Chondrocyte (in vitro differentiated cells): ENCODE data around the gene OSBPL1A. TPM values are rescaled to one million over a fixed set of nuclear protein-coding genes. Genes with fewer than 3 reads are reported as not detected.

Experiments used
- DNase-seq: peaks from one replicate; pipeline ENCODE4 v3.0.0; 2021; ENCODE audit warnings: mixed read lengths, low spot score
- H3K27ac Mint-ChIP-seq: one replicate; pipeline ENCODE4 v1.8.0; 2021; ENCODE audit warnings: mild to moderate bottlenecking, moderate library complexity, mixed read lengths; ENCODE audit not compliant: unreplicated experiment
- H3K27me3 Mint-ChIP-seq: 2 replicates; pipeline ENCODE4 v1.8.0; 2021; ENCODE audit warnings: low read depth, mixed read lengths
- H3K36me3 Mint-ChIP-seq: 2 replicates; pipeline ENCODE4 v1.8.0; 2021; ENCODE audit warnings: low read depth, mixed read lengths
- H3K4me1 Mint-ChIP-seq: 2 replicates; pipeline ENCODE4 v1.8.0; 2021; ENCODE audit warnings: low read depth, mild to moderate bottlenecking, mixed read lengths
- H3K4me3 Mint-ChIP-seq: one replicate; pipeline ENCODE4 v1.8.0; 2021; ENCODE audit warnings: mild to moderate bottlenecking, moderate library complexity, mixed read lengths; ENCODE audit not compliant: unreplicated experiment
- H3K9me3 Mint-ChIP-seq: 2 replicates; pipeline ENCODE4 v1.8.0; 2021; ENCODE audit warnings: low read depth, mixed read lengths
- total RNA-seq: library from RNA; stranded (reverse); gene quantifications from 3 replicates; pipeline ENCODE4 v1.2.1, GENCODE V29; 2021
- TF ChIP-seq, protein P1 (sequence below): fragments of 200-600 bp; sonication (generic); IDR thresholded peaks from 2 replicates; pipeline ENCODE4 v1.5.0; 2021; ENCODE audit warnings: antibody characterized with exemption, mild to moderate bottlenecking, moderate library complexity

OSBPL1A gene
- total RNA-seq, 1 donor from 2014 or later: 33.3 TPM

DNA sequence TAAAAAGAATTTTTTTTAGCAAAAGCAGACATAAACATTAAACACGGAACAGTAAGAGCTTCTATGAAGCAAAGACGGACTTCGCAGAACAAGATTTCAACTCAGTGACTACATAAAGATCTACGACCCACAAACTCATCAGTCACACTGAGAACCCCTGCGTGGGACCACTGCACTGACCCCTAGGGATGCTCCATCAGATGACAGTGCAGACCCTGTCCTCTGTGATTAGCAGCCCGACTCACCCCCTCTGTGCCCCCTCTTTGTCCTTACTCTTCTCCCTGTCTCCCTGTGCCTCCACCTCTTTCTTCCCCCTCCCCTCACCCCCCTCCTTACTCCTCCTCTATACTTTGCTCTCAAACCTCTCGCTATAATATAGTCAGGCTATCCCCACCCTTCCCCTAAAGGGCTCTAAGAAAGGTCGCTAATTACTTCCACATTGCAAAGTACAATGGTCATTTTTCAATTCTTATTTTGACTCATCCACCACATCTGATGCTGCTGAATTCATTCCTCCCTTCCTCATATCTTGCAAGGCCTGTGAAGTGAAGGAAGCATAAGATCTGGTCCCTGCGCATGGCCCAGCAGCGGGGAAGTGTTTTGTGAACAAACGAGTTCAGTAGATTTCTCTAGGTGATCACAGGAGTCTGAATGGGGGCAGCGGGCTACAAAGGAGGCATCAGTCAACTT lies 169.5 kb downstream of the OSBPL1A start:
- H3K27me3 Mint-ChIP-seq: no peaks in the 10 kb centered on the region
- H3K27ac Mint-ChIP-seq: no peak overlapping the region
- no peak overlapping the region for H3K4me3 Mint-ChIP-seq
- DNase-seq: no peak
- no peaks in the 10 kb centered on the region for H3K9me3 Mint-ChIP-seq
- peaks cover 14% of the 10 kb centered on the region for H3K4me1 Mint-ChIP-seq
- peaks cover 3% of the 10 kb centered on the region for H3K36me3 Mint-ChIP-seq
- TF ChIP-seq, protein P1, sequence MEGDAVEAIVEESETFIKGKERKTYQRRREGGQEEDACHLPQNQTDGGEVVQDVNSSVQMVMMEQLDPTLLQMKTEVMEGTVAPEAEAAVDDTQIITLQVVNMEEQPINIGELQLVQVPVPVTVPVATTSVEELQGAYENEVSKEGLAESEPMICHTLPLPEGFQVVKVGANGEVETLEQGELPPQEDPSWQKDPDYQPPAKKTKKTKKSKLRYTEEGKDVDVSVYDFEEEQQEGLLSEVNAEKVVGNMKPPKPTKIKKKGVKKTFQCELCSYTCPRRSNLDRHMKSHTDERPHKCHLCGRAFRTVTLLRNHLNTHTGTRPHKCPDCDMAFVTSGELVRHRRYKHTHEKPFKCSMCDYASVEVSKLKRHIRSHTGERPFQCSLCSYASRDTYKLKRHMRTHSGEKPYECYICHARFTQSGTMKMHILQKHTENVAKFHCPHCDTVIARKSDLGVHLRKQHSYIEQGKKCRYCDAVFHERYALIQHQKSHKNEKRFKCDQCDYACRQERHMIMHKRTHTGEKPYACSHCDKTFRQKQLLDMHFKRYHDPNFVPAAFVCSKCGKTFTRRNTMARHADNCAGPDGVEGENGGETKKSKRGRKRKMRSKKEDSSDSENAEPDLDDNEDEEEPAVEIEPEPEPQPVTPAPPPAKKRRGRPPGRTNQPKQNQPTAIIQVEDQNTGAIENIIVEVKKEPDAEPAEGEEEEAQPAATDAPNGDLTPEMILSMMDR: no peak

DNA sequence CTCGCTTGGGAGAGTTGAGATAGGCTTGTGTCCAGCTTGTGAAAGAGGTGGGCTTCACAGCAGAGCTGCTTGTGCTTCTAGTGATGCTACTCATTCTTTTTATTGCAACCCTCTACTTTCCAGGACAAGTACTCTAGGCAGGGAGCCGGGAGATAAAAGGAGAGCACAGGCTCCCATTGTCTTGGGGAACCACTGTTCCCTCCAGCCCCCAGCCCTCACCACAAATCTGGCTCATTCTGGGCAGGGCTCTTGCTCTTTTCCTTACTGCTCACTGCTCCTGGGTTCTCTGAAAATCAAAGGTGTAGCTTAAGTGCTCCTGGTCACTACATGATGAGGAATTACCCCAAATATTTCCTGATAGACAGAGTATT lies 177.3 kb downstream of the OSBPL1A start:
- H3K4me3 Mint-ChIP-seq: no peak overlapping the region
- no peak overlapping the region for H3K27ac Mint-ChIP-seq
- TF ChIP-seq, protein P1: no peak

DNA sequence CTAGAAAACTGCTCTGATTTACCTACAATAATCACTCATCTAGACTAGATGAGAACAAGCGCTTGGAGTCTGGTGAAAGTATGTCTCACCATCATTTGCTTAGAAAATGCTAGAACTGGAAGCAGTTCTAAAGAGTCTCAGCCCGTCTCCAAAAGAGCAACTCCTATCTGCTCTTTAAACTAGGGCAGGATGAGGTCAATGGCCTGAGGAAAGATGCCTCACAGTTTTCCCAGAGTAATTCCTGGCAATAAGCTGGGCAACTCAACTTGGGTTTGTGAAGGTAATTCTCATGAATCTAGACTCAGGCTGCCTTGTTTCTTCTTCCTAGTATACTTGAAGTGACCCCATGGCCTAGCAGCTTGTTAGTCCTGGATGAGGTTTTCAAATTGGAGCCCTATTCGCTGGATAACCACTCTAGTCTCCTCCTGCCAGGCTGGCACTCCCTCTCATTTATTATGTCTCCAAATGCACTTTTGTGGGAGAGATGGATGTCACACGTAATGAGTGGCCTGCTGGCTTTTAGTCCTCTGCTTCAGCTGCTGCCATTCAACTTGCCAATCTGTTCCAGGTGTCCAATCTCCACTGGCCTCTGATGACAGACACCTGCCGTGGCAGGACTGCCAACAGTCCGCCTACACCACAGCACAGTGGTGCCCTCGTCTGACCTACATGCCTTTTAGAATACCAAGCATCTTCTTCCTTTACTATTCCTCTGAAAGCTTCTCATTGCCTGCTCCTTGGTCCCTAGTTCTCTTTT lies 177.9 kb downstream of the OSBPL1A start:
- no peaks in the 10 kb centered on the region for H3K9me3 Mint-ChIP-seq
- DNase-seq: no peak
- no peak overlapping the region for H3K27ac Mint-ChIP-seq
- H3K27me3 Mint-ChIP-seq: no peaks in the 10 kb centered on the region
- no peak overlapping the region for H3K4me3 Mint-ChIP-seq
- peaks cover 24% of the 10 kb centered on the region for H3K4me1 Mint-ChIP-seq
- H3K36me3 Mint-ChIP-seq: no peaks in the 10 kb centered on the region
- TF ChIP-seq, protein P1: no peak

More for the DNA sequence above, 177.3 kb downstream of the OSBPL1A start:
- H3K36me3 Mint-ChIP-seq: peaks cover 3% of the 10 kb centered on the region
- DNase-seq: no peak
- H3K27me3 Mint-ChIP-seq: no peaks in the 10 kb centered on the region
- H3K9me3 Mint-ChIP-seq: no peaks in the 10 kb centered on the region
- H3K4me1 Mint-ChIP-seq: peaks cover 19% of the 10 kb centered on the region

DNA sequence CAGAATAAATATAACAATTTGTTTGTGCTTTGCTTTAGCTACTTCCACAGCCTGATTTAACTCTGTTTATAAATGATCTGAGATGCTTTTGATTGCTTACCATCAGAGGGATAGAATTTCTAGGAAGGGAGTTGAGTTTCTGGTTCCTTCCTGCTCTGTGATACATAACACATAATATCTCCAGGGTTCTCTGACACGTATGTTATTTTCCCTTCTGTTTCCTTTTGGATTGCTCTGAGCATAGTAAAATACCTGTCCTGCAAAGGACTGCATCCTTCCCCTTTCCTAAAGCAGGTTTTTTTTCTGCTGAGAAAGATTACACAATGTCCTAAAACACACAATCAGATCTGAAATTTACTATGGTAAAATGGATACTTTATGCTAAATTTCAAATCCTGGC lies 182.7 kb downstream of the OSBPL1A start:
- H3K27ac Mint-ChIP-seq: peak overlapping the region; percentile 79
- no peaks in the 10 kb centered on the region for H3K36me3 Mint-ChIP-seq
- no peak for DNase-seq

DNA sequence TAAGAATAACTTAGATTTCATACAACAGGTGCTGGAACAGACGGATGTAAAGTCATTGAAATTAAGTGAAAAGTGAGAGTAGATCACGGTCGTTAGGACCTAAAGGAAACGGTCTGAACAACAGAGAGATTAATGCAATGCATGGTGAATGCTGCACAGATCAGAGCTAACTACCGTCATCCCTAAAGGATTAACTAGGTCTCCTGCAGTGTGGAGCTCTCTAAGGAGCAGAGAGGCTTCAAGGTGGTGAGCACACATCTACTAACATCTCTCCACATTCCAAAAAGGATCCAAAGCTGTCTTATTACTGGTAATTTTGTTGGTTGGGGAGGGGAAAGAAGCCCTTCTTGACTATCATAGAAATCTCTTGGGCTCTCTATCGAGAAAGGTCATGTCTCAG lies 183.5 kb downstream of the OSBPL1A start:
- H3K27me3 Mint-ChIP-seq: no peaks in the 10 kb centered on the region
- TF ChIP-seq, protein P1: no peak
- H3K4me3 Mint-ChIP-seq: no peak overlapping the region
- H3K4me1 Mint-ChIP-seq: peaks cover 45% of the 10 kb centered on the region
- H3K27ac Mint-ChIP-seq: no peak overlapping the region
- H3K36me3 Mint-ChIP-seq: peaks cover 3% of the 10 kb centered on the region
- DNase-seq: no peak
- peaks cover 7% of the 10 kb centered on the region for H3K9me3 Mint-ChIP-seq

More for the DNA sequence above, 182.7 kb downstream of the OSBPL1A start:
- Mint-ChIP-seq H3K27me3 (no peaks in the 10 kb centered on the region), H3K9me3 (peaks cover 3% of the 10 kb centered on the region), H3K4me1 (peaks cover 45% of the 10 kb centered on the region), H3K4me3 (peak overlapping the region; percentile 23)
- TF ChIP-seq, protein P1: no peak
